HG02981 (cell line): ENCODE data around the gene GNPTG.
A peak's percentile ranks its signal among the peaks of the same experiment; 100 is the strongest.

Source experiments
- ATAC-seq: cut with Tn5 transposase; IDR thresholded peaks from one replicate; pipeline ENCODE4 v1.9.1; 2021; ENCODE audit warnings: mild to moderate bottlenecking, moderate library complexity; ENCODE audit not compliant: unreplicated experiment

Gene GNPTG

GRCh38 chr16:1351582-1352362 lies at the start of gene GNPTG, which contains the start of gene TSR3:
GNPTG (plus strand) TSS chr16:1351931; CDS start chr16:1351966, 35 bp downstream.
TSR3 (minus strand) TSS chr16:1351878; CDS start chr16:1351804, 74 bp downstream.
- peak; percentile 76 for ATAC-seq

DNA sequence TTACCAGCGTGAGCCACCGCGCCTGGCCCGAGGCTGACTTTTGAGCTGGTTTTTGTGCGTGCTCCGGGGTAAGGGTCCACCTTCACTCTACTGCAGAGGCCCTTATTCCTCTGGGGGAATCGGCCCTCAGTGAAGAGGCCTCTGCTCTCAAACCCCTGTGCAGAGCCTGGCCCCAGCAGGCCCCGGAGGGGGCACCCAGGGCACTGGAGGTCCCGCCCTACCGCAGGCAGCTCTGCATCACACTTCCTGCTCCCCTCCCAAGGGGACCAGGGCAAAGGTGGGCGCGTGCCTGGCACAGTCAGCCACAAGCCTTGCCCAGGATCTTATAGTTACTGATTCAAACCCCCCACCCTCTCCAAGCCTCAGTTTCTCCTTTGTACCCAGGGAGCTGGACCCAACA lies 45.9 kb upstream of the GNPTG start:
- ATAC-seq: no peak

GRCh38 chr16:1306334-1306733 lies 45.4 kb upstream of the GNPTG start:
- ATAC-seq: no peak

DNA sequence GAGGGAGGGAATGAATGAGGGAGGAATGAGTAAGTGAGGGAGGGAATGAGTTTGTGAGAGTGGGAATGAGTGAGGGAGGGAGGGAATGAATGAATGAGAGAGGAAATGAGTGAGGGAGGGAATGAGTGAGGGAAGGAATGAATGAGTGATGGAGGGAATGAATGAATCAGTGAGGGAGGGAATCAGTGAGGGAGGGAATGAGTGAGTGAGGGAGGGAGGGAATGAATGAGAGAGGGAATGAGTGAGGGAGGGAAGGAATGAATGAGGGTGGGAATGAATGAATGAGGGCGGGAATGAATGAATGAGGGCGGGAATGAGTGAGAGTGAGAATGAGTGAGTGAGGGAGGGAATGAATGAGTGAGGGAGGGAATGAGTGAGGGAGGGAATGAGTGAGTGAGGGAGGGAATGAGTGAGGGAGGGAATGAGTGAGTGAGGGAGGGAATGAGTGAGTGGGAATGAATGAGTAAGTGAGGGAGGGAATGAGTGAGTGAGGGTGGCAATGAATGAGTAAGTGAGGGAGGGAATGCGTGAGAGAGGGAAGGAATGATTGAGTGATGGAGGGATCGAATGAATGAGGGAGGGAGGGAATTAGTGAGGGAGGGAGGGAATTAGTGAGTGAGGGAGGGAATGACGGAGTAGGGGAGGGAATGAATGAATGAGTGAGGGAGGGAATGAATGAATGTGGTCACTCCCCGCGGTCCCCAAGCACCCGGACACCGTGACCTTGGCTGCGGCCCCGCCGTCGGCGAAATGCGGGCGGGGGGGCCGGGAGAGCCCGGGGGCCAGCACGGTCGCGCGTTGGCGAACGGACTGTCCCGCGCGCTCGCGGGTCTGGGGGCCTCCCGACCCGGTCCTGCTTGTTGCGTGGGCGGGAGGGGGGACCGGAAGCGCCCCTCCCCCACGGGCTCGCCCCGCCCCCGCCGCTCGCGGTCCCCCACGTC lies 43.4 kb upstream of the GNPTG start:
- peak; percentile 22 for ATAC-seq

DNA sequence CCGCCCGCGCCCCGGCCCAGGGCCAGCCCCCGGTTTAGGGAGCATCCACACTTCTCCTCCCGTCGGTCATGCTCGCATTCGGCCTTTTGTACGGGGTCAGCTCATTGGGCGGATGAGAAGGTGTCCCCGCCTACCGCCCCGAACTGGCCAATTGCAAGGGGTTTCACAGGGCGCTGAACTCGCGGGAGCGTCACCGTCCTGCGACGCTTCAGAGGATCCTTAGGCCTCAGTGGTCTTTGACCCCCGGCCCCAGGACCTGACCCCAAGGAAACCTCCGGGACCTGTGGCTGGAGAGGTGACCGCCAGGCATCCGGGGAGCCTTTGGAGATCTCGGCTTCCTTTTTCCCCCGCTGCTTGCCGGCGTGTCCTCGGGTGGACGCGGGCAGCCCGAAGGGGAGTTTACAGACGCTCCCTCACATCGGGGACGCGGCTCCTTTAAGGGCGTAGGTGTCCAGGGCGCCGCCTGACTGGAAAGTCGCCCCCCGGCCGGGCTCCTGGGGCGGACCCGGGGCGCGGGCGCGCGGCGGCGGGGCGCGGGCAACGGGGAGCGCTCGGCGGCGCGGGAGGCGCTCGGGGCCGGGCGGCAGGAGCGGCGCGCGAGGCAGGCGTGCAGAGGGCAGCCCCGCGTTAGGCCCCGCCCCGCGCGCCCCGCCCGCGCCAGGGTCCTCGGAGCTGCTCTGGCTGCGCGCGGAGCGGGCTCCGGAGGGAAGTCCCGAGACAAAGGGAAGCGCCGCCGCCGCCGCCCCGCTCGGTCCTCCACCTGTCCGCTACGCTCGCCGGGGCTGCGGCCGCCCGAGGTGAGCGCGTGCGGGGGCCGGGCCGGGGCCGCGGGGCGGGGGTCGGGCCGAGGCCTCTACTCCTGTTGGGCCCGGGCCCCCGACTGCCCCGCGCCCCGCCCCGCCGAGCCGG lies 42.5 kb upstream of the GNPTG start, which contains the start of gene UBE2I:
TSS of gene UBE2I (plus strand) at position 660 of the 909 bp plus-strand sequence. CDS start 4,395 bp downstream, outside the sequence.
- peak; percentile 52 for ATAC-seq

DNA sequence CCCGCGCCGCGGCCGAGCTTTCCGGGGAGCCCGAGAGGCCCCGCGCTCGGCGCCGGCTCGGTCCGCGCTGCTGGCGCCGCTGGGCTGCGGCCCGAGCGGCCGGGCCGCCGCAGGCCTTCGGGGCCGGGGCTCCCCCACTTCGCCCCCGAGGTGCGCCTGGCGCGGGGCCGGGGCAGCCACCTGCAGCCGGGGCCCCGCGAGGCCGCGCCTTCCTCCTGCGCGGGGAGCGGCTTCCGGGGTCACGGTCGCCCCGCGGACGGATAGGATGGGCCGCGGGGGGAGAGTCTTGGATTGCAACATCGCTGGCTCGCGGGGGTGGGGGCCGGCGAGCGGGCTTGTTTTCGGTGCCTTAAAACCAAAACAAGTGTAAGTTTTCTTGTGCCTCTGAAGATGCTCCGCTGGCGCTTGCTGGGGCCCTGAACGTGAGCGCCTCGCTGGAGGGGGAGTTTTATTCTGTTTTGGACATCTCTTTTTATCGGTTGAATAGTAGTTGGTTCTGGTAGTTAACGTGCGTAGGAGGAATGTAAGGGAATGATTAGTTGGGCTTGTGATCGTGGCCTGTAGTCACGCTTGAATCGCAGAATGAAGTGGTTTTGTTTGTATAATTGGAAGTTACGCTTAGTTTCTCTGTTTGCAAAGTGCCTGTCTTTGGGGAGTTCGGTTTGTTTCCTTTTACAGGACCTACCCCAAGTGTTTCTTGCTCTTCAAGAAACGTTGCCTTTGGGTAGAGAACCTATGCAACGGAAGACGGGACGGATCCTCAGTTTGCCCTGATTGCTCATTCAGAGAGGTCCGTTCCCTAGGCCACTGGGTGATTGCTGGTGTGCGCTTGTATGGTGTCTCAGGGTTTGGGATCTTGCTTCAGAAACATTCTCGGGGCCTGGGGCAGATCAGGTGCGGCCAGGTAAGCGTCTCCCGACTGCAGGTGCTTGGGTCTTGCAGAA lies 41.6 kb upstream of the GNPTG start:
- peak; percentile 11 for ATAC-seq

DNA sequence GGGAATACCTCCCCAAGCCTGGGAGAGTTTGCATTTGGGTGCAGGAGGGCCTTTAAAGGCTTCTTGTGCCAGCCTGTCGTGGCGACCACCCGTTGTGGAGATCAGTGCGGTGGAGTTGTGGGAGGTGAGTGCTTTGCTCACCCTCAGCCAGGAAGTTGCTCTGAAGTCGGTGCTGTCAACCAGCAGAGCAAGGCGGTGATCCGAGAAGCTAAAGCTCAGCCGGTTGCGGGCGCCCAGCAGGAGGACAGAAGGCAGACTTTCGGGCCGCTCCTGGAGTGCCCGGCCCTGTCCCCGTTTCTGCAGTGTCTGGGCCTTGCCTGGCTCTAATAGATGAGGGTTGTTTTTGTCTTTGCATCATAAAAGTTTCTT lies 40.9 kb upstream of the GNPTG start:
- no peak for ATAC-seq

DNA sequence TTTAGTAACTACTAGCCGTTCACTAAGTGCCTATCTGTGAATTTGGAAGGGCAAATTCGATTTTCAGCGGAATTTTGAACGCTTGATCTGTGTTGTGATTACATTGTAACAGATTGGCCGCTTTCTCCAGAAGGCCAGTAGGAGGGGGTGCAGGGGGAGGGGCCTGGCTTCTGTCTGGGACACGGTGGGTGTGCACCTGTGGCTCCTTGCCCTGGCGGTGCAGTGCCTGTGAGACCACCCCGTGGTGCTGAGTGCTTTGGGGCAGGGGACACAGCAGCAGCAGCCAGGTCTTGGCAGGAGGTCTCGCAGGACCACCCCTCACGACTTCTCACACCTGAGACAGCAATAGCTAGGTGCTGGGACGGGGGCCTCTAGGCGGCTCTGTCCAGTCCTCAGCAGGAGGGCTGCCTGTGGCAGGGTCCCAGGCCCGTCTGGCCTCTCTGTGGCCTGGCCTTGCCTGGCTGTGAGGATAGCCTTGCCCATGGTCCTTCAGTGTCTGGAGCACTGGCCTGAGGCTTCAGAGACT lies 40.5 kb upstream of the GNPTG start:
- ATAC-seq: no peak

- ATAC-seq: no peak
These were observed 39.8 kb upstream of the GNPTG start for GRCh38 chr16:1311738-1312466.

- ATAC-seq: no peak
These were observed 39.3 kb upstream of the GNPTG start for GRCh38 chr16:1312467-1312816.

GRCh38 chr16:1312903-1313302 lies 38.8 kb upstream of the GNPTG start:
- no peak for ATAC-seq

DNA sequence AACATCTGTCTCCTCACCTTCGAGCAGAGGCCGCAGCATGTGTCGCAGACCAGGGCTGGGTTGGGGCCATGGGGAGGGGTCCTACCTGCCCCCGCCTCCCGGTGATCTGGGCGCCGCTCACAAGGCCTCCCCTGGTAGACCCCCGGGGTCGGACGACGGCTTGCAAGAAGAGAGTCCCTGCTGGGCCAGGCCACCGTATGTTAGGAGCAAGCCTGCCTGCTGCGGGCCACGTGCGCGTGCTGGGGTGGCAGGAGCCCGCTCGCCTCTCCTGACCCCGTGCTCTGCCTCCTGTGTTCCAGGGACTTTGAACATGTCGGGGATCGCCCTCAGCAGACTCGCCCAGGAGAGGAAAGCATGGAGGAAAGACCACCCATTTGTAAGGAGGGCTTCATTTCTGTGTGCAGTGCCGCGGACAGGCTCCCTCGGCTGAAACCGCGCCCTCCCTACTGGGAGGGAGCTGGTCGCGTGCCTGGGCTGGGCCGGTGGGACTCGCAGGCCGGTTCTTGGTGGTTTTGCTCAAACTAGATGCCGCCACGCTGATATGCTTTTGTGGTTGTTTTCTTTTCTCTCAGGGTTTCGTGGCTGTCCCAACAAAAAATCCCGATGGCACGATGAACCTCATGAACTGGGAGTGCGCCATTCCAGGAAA lies 37.9 kb upstream of the GNPTG start:
- ATAC-seq: no peak

DNA sequence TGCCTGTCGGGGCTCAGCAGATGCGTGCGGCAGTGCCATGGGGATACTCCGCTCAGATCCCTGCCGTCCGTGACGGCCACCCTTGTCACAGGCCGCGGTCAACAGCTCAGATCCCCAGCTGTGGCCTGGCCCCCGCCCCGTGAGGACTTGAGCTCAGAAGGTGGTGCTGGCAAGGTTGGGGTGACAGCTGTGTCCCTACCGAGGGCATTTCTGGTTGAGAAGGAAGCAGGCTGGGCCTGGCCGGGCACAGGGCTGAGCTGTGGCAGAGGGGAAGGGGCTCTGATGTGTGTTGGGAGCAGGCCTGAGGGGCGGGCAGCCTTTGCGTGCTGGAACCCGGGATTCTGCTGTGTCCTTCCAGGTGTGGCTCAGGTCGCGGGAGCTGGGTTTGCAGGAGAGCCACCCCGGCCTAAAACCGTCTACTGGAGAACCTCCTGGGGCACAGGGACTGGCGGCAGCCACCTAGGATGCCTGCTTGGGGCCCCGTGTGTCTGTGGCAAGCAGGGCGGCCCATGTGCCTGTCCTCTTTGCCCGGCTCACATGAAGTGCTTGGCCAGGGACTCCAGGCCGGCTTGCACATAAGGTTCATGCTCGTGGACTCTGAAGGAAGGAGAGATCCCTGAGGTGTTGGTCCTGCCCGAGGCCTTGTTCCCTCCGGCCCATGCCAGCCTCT lies 37.2 kb upstream of the GNPTG start:
- ATAC-seq: no peak

- no peak for ATAC-seq
These were observed 36.4 kb upstream of the GNPTG start for GRCh38 chr16:1315081-1316032.

- no peak for ATAC-seq
These were observed 35.7 kb upstream of the GNPTG start for GRCh38 chr16:1316033-1316405.

DNA sequence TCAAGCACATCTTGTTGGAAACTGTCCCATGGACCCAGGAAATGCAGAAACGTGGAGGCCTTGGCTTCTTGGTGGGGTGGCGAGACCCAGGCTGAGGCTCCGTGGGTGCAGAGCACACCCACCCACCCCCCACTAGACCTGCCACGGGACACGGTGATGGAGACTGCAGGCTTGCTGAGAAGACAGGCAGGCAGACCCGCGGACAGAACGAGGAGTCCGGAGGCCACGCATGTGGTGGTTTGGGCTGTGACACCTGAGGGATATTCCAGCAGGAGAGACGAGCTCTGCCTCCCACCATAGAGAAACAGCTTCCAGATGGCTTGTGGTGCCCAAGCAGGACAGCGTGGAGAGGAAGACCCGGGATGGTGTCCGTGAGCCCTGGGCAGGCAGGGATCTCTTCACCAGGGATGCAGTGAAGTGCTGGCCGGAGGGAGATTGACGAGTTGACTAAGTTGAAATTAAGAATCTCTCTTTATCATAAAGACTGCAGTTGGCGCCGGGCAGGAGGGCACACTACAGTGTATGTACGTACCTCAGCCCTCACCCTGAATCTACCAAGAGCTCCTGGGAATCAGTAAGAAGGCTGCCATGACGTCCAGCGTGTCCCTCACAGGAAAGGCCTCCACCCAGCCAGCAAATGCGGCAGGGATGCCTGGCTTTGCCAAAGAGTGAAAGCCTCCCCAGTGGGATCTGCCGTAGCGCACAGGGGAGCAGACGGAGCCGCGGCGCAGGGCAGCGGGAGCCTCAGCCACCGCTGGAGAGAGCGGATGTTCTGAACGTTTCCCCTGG lies 34.1 kb upstream of the GNPTG start:
- no peak for ATAC-seq
